Measurements from ENCODE around the gene CCDC172. TPM values are rescaled to one million over a fixed set of nuclear protein-coding genes. Genes with fewer than 3 reads are reported as not detected.

Gene CCDC172
- total RNA-seq, result not detected in 2 replicates

DNA sequence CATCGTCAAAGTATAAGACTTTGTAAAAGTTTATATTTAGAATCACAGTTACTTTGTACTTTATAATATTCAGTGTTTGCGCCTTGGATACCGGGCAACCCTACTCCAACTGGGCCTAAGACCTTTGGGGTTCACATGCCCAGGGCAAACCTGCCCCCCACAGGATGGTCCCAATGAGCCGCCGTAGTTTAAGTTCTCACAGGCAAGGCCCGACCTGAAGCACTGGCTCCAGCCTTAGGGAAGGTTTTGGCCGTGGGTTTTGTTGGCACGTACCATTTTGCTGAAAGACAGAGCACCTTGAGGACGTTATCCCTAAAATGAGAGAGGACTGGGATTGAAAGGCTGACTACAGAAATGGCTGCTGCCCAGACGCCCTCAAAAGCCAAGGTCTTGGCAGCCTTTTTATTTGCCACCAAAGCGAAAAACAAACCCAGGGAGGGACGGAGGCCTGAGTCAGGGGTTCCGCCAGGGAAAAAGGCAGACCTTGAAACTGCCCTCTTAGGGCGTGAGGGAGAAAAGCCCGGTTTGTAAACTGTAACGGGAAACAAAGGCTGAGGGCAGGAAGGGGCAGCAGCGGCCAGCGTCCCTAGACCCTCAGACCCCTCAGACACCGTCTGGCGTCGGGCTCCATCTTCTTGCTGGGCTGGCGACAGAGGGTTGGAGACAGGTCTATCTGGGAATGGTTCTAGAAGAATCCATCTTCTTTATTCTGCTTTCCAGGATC is at the start of gene CCDC172:
CCDC172 (plus strand) TSS at position 222 of the 724 bp plus-strand sequence. CDS start 564 bp downstream, outside the sequence.
- Mint-ChIP-seq H3K27me3 (peaks cover 3% of the 10 kb centered on the region), H3K4me3 (no peak within 1 kb of the TSS), H3K36me3 (ENCODE audit: low read depth) (no peaks in the 10 kb centered on the region), H3K27ac (no peak within 1 kb of the TSS), H3K4me1 (no peaks in the 10 kb centered on the region), H3K9me3 (no peaks in the 10 kb centered on the region)
- intact Hi-C loops (cut with micrococcal nuclease), result no loop called here
- TF ChIP-seq CTCF (IDR thresholded peaks at IDR 0.05), result no peak
- ATAC-seq (ENCODE audit: low read depth) (no peak), DNase-seq (no peak)
- POLR2A ChIA-PET, result no interaction called here
- CTCF ChIA-PET, result no interaction called here

- peaks cover 6% of the 10 kb centered on the region for H3K4me1 Mint-ChIP-seq
- CTCF ChIA-PET, result no interaction called here
- no peak for TF ChIP-seq CTCF (IDR thresholded peaks at IDR 0.05)
- intact Hi-C loops (cut with micrococcal nuclease), result no loop called here
- H3K9me3 Mint-ChIP-seq, result no peaks in the 10 kb centered on the region
- no peak for ATAC-seq (ENCODE audit: low read depth)
- DNase-seq, result no peak
- POLR2A ChIA-PET, result no interaction called here
- H3K36me3 Mint-ChIP-seq (ENCODE audit: low read depth), result no peaks in the 10 kb centered on the region
- no peak overlapping the region for H3K4me3 Mint-ChIP-seq
- H3K27ac Mint-ChIP-seq, result no peak overlapping the region
- peaks cover 32% of the 10 kb centered on the region for H3K27me3 Mint-ChIP-seq
Measured at GRCh38 chr10:116276981-116277380, 47.3 kb upstream of the CCDC172 start.

GRCh38 chr10:116278846-116279245 is 45.4 kb upstream of the CCDC172 start:
- intact Hi-C loops (cut with micrococcal nuclease), result no loop called here
- H3K4me1 Mint-ChIP-seq, result peaks cover under 1% of the 10 kb centered on the region
- no peak overlapping the region for H3K4me3 Mint-ChIP-seq
- CTCF ChIA-PET, result no interaction called here
- no peak for TF ChIP-seq CTCF (IDR thresholded peaks at IDR 0.05)
- POLR2A ChIA-PET, result no interaction called here
- DNase-seq (no peak), ATAC-seq (ENCODE audit: low read depth) (no peak)
- H3K9me3 Mint-ChIP-seq, result no peaks in the 10 kb centered on the region
- H3K27me3 Mint-ChIP-seq, result peaks cover 27% of the 10 kb centered on the region
- H3K27ac Mint-ChIP-seq, result no peak overlapping the region
- no peaks in the 10 kb centered on the region for H3K36me3 Mint-ChIP-seq (ENCODE audit: low read depth)

GRCh38 chr10:116281775-116282174 is 42.5 kb upstream of the CCDC172 start:
- intact Hi-C loops (cut with micrococcal nuclease), result no loop called here
- Mint-ChIP-seq H3K4me3 (no peak overlapping the region), H3K27ac (no peak overlapping the region), H3K4me1 (no peaks in the 10 kb centered on the region), H3K36me3 (ENCODE audit: low read depth) (no peaks in the 10 kb centered on the region), H3K27me3 (peaks cover 10% of the 10 kb centered on the region), H3K9me3 (no peaks in the 10 kb centered on the region)
- CTCF ChIA-PET, result no interaction called here
- DNase-seq (no peak), ATAC-seq (ENCODE audit: low read depth) (no peak)
- POLR2A ChIA-PET, result no interaction called here
- TF ChIP-seq CTCF (IDR thresholded peaks at IDR 0.05), result no peak

DNA sequence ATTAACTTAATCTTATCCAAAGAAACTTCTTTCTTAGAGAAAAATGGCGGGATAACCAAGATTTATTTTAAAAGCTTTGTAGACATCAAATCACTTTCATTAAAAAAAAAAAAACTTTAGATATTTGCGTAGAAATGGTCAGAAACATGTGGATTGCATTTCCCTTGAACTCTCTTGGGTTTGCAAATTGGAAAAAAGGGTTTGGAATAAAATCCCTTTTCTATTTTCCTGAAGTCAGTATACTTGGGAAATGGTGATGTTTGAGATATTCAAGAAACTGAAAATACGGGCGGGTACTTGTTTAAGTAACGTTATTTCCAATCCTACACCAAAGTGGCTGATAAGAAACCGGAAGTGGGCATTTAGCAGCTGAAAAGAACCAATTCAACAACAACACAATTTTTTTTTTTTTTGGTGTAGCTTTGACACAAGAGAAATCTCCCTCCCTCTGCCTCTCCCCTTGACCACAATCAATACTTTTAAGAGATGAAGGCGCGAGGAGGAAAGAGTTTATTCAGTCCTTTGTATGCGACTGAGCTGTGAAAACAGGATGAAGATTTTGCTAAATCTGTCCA is 37.5 kb upstream of the CCDC172 start:
- H3K36me3 Mint-ChIP-seq (ENCODE audit: low read depth), result no peaks in the 10 kb centered on the region
- H3K4me3 Mint-ChIP-seq, result no peak overlapping the region
- no peak for DNase-seq
- no peak overlapping the region for H3K27ac Mint-ChIP-seq
- ChIA-PET POLR2A (no interaction called here), CTCF (no interaction called here)
- no peak for ATAC-seq (ENCODE audit: low read depth)
- intact Hi-C loops (cut with micrococcal nuclease), result no loop called here
- H3K27me3 Mint-ChIP-seq, result peaks cover 2% of the 10 kb centered on the region
- TF ChIP-seq CTCF (IDR thresholded peaks at IDR 0.05), result no peak
- H3K4me1 Mint-ChIP-seq, result no peaks in the 10 kb centered on the region
- H3K9me3 Mint-ChIP-seq, result no peaks in the 10 kb centered on the region
